Activated CD4-positive, alpha-beta memory T cell treated with anti-CD3 and anti-CD28 coated beads for 36 hours (primary cell): Measurements from ENCODE around the gene SLC2A1. TPM values are rescaled to one million over a fixed set of nuclear protein-coding genes. Genes with fewer than 3 reads are reported as not detected.

Experiments used
- CTCF ChIA-PET: fragments of 350-600 bp; sonication (Branson Sonifier 250); formaldehyde crosslinking; loops from one replicate; lab custom pipeline; 2021; ENCODE audit warnings: antibody characterized with exemption, inconsistent platforms; lab: Charles Lee
- POLR2A ChIA-PET: fragments of 350-600 bp; sonication (Branson Sonifier 250); formaldehyde crosslinking; loops from one replicate; lab custom pipeline; 2021; ENCODE audit warnings: antibody characterized with exemption; lab: Charles Lee
- DNase-seq: peaks from one replicate; pipeline ENCODE4 v3.0.0-alpha.2; 2020
- H3K27ac Mint-ChIP-seq: one replicate; pipeline ENCODE4 v1.8.0; 2021; ENCODE audit warnings: mixed read lengths
- H3K27me3 Mint-ChIP-seq: one replicate; pipeline ENCODE4 v1.8.0; 2021; ENCODE audit warnings: mixed read lengths
- H3K36me3 Mint-ChIP-seq: one replicate; pipeline ENCODE4 v1.8.0; 2021; ENCODE audit warnings: mixed read lengths
- H3K4me1 Mint-ChIP-seq: one replicate; pipeline ENCODE4 v1.8.0; 2021; ENCODE audit warnings: low read depth, mixed read lengths
- H3K4me3 Mint-ChIP-seq: one replicate; pipeline ENCODE4 v1.8.0; 2021; ENCODE audit warnings: mild to moderate bottlenecking, mixed read lengths
- H3K9me3 Mint-ChIP-seq: one replicate; pipeline ENCODE4 v1.8.0; 2021; ENCODE audit warnings: mixed read lengths
- intact Hi-C: fragments of 100-400 bp; cut with micrococcal nuclease; formaldehyde crosslinking; loops from one replicate; pipeline ENCODE4 v1.15.1; 2023
- total RNA-seq, 2 experiments: library from RNA; stranded (reverse); gene quantifications; one replicate each; pipeline ENCODE4 v1.2.3, GENCODE V29; 2021

Gene SLC2A1
- total RNA-seq, 2 experiments from 2014 or later: 67.6 to 73.6 TPM

DNA sequence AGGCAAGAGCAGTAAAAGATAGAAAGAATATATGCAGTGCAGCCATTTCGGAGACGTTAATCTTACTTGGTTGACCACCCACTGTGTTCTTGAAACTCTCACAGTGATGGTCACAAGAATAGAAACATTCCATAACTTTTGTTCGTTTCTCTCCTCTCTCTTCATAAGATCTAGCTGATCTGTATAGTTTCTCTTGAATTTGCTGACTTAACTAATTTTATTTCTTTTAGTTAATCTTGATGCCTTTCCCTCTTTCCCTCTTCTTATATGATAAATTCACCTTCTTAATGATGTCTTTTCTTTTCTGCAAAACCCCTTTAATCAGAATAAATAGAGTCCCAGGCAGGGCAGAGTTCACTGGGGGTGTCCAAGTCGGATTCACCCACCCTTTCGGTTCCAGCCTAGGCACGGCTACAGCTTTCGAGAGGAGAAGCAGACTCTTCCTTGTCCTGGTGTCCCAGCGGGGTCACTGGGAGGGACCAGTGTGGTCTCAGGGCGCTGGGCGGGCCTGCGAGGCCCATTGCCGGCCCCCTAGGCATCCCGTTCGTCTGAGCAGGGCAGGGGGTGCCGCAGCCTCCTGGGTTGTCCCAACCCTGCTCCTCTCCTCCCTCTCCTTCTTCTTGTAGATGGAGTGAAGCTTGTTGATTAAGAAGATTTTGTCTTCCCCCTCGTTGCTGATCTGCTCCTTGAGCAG, 72.5 kb downstream of the SLC2A1 start:
- H3K4me3 Mint-ChIP-seq: no peak overlapping the region
- ChIA-PET POLR2A (no interaction called here), CTCF (no interaction called here)
- peaks cover 3% of the 10 kb centered on the region for H3K27me3 Mint-ChIP-seq
- DNase-seq: no peak
- intact Hi-C loops: no loop called here
- H3K4me1 Mint-ChIP-seq: no peaks in the 10 kb centered on the region
- no peak overlapping the region for H3K27ac Mint-ChIP-seq
- no peaks in the 10 kb centered on the region for H3K9me3 Mint-ChIP-seq
- H3K36me3 Mint-ChIP-seq: no peaks in the 10 kb centered on the region

DNA sequence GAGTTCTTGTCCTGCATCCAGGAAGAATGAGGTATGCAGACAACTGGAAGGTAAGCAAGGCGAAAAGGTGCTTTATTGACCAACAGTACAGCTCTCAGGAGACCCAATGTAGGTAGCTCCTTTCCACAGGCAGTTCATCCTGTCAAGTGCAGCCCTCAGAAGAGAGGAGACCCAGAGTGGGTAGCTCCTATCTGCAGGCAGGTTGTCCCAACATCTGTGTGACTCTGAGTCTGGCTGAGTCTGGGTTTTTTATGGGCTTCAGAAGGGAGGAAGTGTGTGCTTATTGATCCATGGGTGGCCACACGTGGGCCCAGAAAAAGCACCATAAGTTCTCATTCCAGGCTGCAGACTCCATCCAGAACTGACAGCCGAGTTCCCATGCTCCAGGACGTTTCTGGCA, 78.3 kb downstream of the SLC2A1 start:
- Mint-ChIP-seq H3K9me3 (no peaks in the 10 kb centered on the region), H3K36me3 (no peaks in the 10 kb centered on the region)

DNA sequence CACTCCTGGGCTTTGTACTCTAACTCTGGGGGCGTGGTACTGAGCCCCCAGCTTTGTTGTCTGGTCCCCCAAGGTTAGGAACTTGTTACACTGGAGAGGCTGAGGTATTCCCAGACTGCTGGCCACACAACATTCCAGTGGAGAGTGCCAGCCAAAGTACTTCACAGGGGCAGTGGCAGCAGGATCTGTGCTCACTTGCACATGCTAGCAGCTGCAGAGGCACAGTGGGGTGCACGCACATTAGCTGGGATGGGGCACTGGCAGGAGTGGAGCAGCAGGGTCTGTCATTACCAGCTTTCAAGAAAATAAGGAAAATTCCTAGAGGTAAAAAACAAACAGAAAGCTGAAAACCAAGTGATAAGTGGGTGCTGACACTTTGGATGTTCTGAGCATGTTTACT, 81.3 kb downstream of the SLC2A1 start:
- Mint-ChIP-seq H3K27ac (no peak overlapping the region), H3K4me1 (no peaks in the 10 kb centered on the region), H3K36me3 (no peaks in the 10 kb centered on the region), H3K9me3 (peaks cover 12% of the 10 kb centered on the region), H3K27me3 (peaks cover 5% of the 10 kb centered on the region), H3K4me3 (no peak overlapping the region)
- ChIA-PET CTCF (interaction anchor here (1.2 kb wide), 1 partner anchor 196 kb away, joined by 3 read pairs; no protein-coding TSS in a partner anchor), POLR2A (no interaction called here)
- no peak for DNase-seq
- intact Hi-C loops: no loop called here

More for the DNA sequence above, 78.3 kb downstream of the SLC2A1 start:
- Mint-ChIP-seq H3K27me3 (peaks cover 8% of the 10 kb centered on the region), H3K27ac (no peak overlapping the region), H3K4me1 (no peaks in the 10 kb centered on the region), H3K4me3 (no peak overlapping the region)
- ChIA-PET CTCF (no interaction called here), POLR2A (no interaction called here)
- no peak for DNase-seq
- intact Hi-C loops: no loop called here

DNA sequence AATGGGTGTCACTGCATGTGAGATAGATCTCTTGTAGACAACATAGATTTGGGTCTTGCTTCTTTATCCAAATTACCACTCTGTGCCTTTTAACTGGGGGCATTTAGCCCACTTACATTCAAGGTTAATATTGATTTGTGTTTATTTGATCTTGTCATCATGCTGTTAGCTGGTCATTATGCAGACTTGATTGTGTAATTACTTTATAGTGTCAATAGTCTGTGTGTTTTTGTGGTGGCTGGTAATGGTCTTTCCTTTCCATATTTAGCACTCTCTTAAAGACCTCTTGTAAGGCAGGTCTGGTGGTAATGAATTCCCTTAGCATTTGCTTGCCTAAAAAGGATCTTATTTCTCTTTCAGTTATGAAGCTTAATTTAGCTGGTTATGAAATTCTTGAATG, 82.7 kb downstream of the SLC2A1 start:
- no peak overlapping the region for H3K27ac Mint-ChIP-seq
- DNase-seq: no peak
- H3K27me3 Mint-ChIP-seq: peaks cover 5% of the 10 kb centered on the region
- POLR2A ChIA-PET: no interaction called here
- peaks cover 12% of the 10 kb centered on the region for H3K9me3 Mint-ChIP-seq
- intact Hi-C loops: no loop called here
- H3K36me3 Mint-ChIP-seq: no peaks in the 10 kb centered on the region
- H3K4me3 Mint-ChIP-seq: no peak overlapping the region
- no peaks in the 10 kb centered on the region for H3K4me1 Mint-ChIP-seq
- CTCF ChIA-PET: no interaction called here

Other genes with a start within 250 kb of the SLC2A1 start
- gene CLDN19, start 218.6 kb downstream of the SLC2A1 start, total RNA-seq: not detected
- 10 to 100 TPM; 32.0 to 34.8 TPM for gene P3H1, start 191.8 kb downstream of the SLC2A1 start, total RNA-seq
- 1 to 10 TPM; 5.6 to 7.6 TPM for gene C1orf50, start 191.6 kb downstream of the SLC2A1 start, total RNA-seq
- gene TMEM269, start 173.9 kb downstream of the SLC2A1 start, total RNA-seq: under 1 TPM; 0.15 to 0.33 TPM
- 1 to 10 TPM; 3.4 to 4.5 TPM for gene ERMAP, start 141.7 kb downstream of the SLC2A1 start, total RNA-seq
- 10 to 100 TPM; 16.8 to 18.8 TPM for gene SVBP, start 141.5 kb downstream of the SLC2A1 start, total RNA-seq
- gene ZNF691, start 112.3 kb downstream of the SLC2A1 start, total RNA-seq: 1 to 10 TPM; 8.6 to 9.5 TPM
- 100 to 1,000 TPM in 1 of 2 experiments, 10 to 100 TPM in 1; 97.5 to 104 TPM for gene EBNA1BP2, start 213.4 kb upstream of the SLC2A1 start, total RNA-seq
- under 1 TPM in 1 of 2 experiments, not detected in 1; 0.43 TPM for gene CFAP57, start 213.5 kb upstream of the SLC2A1 start, total RNA-seq